Activated CD4-positive, alpha-beta memory T cell treated with anti-CD3 and anti-CD28 coated beads for 36 hours (primary cell): ENCODE results near the gene CYCS. TPM values are rescaled to one million over a fixed set of nuclear protein-coding genes. Genes with fewer than 3 reads are reported as not detected.

Experiments
- total RNA-seq, 2 experiments: library from RNA; stranded (reverse); gene quantifications; one replicate each; pipeline ENCODE4 v1.2.3, GENCODE V29; 2021

CYCS gene
- total RNA-seq, 2 experiments from 2014 or later: 199 to 207 TPM

Other genes starting within 250 kb of the CYCS start
- 10 to 100 TPM; 41.2 to 45.1 TPM for gene OSBPL3, start 145.1 kb downstream of the CYCS start, total RNA-seq
- gene NPVF, start 103.2 kb upstream of the CYCS start, total RNA-seq: not detected